PC-9 (cell line): ENCODE data around the gene OSBPL6.

Experiments
- CTCF ChIP-seq: fragments of 200-600 bp; sonication (generic); conservative IDR thresholded peaks from 2 replicates; pipeline ENCODE4 v1.6.1; 2017; ENCODE audit warnings: mixed run types, antibody characterized with exemption, mild to moderate bottlenecking, moderate library complexity
- EZH2 ChIP-seq: fragments of 200-600 bp; sonication (generic); IDR thresholded peaks from 2 replicates; pipeline ENCODE4 v1.8.0; 2017; ENCODE audit warnings: antibody characterized with exemption, low read depth

- TF ChIP-seq CTCF, result no peak
- TF ChIP-seq EZH2, result no peak
Observed at GRCh38 chr2:178315488-178315948, 121.2 kb downstream of the OSBPL6 start.
